SIG-M5 treated with dmso at 0.1 percent for 504 hours (cell line): ENCODE data around the gene NT5DC3.

Experiments used
- DNase-seq: peaks from one replicate; lab custom pipeline; 2025; ENCODE audit not compliant: unreplicated experiment; lab: John Stamatoyannopoulos, UW

Gene NT5DC3

DNA sequence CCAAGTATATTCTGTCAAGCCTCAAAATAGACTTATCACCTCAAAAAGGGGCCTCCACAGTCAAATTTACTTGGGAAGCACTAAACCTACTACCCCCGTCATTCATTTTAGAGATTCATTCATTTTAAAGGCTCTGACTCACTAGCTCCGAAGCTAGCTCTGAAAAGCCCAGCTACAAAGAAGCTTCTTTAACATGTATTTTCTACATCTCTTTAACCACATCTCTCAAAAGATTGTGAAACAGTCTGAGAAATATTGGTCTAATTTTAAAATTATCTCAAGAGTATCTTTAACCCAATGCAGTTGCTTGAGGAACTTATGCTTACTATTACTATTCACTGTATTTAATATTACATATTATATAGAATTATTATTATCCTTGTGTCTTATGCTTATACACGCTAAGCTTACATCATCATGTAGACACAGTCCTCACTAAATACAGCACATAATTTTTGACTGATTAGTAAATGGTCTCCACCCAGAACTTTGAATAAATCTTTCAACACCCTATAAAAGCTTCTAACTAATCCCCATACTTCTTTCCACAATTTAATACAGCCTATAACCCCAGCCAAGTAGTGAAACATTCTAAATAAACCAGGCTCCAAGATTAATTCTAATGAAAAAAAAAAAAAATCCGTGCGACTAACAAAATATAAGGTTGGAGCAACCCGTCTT, 7.8 kb downstream of the NT5DC3 start:
- peak; percentile 76 for DNase-seq

DNA sequence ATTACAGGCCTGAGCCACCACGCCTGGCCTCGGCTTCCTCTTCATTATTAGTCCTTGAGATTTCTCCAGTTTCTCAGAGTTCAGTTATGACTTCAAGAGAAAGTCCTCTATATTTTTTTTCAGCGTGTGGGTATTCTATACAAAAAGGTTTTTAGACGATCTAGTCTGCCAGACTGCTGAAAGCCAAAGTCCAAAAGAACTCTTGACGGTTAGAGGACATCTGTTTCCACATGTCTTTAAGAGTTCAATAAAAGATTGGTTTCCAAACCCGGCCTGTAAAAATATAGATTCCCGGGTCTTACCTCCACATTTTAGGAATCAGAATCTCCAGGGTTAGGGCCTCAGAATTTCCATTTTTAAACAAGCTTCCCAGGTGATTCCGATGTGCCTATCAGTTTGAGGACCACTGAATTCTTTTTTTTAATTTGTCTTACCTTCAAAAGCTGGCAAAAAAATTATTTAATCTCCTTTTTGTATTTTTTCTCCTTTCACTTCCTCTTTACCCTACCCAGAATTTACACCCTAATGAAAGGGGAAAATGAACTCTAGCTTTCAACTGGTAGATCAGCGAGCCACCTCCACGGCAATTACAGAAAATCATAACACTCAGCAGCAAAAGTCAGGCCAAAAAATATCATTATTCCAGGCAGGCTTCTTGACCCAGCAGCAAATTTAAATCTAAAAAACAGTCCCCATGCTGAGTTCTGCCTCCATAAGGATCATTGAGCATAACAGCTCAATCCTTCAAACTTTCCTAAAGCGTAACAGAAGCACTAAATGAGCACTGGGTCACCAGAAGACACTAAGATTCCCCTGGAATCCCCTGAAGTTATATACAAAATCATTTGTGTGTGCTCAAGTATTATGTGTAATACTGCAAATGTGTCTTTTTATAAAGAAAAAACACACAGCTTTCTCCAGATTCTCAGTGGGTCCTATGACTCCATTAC, 8.7 kb downstream of the NT5DC3 start:
- DNase-seq: peak; percentile 36

DNA sequence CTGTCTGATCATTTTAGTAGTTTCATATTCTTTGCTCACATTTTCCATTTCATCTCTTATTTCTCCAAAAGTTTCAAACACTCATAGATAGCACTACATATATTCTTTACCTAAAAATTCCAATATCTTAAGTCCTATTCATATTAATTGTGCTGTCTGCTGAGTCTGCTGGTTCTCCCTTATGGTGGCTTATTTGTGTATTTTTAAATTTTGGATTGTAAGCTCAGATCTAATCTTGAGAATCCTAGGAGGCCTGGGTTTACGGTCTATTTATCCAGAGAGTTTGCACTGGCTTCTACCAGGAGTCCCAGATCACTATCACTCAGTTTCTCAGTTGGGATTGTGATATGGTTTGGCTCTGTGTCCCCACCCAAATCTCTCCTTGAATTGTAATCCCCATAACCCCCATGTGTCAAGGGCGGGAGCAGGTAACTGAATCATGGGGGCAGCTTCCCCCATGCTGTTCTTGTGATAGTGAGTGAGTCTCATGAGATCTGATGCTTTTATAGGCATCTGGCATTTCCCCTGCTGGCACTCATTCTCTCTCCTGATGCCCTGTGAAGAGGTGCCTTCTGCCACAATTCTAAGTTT, 10.2 kb downstream of the NT5DC3 start:
- DNase-seq: no peak

DNA sequence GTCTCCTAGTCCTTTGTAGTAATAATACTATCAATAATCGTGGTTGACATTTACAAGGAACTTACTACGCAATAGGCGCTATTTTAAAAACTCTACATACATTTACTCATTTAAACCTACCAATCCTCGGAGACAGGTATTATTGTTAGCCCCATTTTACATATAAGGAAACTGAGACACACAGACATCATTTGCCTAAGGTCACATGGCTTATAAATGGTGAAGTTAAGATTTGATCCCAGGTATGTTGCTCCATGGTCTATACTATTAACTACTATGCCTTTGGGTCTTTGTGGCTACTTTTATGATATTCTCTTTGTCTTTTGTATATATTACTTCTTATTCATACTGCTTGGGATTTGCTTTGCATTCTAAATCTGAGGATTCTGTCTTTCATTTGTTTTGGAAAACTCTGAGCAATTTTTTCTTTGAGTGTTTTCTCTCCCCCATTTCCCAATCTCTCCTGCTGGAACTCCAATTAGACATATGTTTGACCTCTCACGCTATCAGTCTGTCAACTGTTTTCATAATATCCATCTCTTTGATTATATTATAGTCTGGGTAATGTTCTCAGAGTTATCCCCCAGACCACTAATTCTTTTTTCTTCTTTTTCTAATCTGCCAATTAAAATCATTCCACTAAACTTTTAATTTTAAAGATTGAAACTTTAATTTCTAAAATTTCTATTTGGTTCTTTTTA, 10.9 kb downstream of the NT5DC3 start:
- DNase-seq: no peak

DNA sequence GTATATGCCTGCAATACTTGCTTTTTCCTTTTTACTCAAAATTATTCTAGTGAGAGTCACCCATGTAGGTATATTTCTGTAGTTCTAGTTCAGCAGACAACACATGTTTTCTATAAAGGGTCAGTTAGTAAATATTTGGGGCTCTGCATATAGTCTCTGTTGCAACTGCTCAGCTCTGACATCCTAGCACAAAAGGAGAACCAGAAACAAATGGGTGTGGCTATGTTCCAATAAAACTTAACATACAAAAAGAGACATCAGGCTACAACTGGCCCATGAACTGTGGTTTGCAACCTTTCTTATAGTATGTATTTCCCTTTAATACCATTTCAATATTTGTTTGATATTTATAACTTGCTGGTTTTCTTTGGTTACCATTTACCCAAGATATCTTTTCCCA, 11.9 kb downstream of the NT5DC3 start:
- peak; percentile 84 for DNase-seq

DNA sequence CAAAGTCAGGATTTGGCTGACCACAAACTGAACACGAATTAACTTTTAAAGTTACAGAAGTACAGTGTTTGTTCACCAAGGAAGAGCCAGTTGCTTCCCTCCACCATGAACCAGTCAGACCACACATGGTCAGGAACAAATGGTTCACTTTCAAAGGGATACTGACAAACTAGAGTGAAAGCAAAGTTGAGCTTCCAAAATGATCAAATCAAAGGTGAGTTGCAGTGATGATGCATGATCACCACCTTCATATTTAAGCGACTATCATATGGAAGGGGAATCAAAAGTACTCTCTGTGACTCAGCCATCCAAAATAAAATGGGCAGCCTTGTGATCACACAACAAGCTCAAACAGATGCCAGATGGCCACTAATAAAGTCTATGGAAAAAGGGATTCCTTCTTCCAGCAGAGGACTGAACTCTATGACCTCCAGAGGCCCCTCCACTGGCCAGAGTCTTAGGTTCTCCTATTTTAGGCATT, 13.1 kb downstream of the NT5DC3 start:
- no peak for DNase-seq

DNA sequence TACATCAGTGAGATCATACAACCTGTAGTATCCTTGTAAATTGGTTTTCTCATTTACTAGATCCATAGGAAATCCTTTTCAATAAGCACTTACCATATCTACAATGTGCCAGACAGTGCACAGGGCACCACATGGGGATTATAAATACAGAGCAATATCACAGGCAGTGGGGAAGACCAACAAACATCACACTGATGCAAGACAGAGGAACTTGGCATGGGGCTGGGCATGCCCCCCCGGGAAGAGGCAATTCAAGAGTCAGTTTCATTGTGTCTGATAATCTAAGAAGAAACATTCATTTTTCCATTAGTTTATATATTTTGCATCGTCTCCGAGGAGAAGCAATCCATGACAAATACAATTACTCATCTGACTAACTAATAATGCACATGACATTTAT, 16.2 kb downstream of the NT5DC3 start:
- DNase-seq: no peak

DNA sequence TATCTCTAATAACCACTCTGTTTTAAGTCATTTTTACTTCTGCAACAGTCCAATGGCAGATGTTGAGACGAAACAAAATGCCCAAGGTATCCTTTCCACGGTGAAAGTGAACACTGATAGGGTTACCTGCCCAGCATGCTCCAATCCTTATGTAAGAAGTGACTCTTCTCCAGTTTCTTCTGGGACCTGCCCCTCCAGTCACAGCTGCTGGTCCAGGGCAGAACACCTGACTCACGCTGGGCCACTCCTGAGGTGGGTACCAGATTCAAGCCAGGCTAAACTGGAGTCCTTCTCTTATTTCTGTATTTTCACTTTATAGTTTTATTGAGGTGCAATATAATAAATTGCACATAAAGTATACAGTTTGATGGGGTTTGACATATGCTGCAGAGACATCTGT, 16.7 kb downstream of the NT5DC3 start:
- no peak for DNase-seq

DNA sequence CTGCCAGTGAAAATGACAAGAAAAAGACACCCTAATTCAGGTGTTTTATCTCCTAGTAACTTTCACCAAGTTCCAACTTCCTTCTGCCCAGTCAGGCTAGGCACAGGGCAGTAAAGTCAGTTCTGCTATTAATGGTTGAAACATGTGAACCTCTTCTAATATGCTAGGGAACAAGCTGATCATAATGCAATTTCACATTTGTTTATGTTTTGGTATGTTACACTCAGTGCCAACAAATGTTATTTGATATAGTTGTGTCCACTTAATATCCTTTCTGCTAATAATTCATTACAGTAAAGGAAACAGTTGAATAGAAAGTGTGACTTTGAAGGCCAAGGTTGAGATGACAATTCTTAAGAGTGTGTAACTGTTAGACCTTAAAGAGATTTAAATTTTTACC, 17.2 kb downstream of the NT5DC3 start:
- DNase-seq: no peak

DNA sequence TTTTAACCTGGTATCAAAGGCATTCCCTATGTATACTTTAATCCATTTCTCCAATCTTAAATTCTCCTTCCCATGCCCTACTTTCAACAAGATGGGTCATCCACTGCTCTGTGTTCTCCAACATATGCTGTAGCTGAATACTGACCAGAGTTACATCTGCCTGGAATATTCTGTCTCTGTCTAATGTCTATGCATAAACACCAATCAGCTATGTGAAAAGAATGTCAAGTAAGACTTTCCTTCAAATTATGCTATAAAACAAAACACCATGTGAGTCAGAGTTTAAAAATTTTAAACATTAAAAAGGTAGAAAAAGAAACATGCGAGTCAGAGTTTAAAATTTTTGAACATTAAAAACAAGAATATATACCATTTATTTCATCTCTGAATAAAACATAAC, 19.3 kb downstream of the NT5DC3 start:
- no peak for DNase-seq

DNA sequence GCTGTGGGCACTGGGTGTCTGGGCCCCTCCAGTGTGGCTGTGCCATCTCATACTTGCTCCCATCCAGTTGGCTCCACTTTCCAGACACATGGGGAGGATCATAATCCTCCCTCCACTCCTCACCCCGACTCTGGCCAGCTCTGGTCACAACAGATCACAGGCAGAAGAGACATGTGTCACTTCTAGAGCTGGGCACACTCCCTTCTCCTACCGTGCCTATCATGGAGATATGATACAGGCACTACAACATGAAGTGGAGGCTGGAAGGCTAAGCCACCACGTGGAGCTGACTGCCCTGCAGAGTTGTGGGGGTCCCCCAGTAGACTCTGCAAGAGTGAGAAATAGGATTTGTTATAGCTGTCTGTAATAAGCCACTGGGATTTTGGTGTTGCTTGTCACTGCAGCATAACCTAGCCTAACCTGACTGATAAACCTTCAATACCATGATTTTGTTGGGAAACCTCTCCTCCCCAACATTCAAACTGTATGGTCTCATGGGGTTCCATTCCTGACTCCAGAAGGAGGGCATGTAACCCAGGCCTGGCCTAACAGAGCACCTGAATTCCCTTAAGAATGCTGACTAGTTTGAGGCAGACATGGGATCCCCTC, 20.0 kb downstream of the NT5DC3 start:
- DNase-seq: no peak

DNA sequence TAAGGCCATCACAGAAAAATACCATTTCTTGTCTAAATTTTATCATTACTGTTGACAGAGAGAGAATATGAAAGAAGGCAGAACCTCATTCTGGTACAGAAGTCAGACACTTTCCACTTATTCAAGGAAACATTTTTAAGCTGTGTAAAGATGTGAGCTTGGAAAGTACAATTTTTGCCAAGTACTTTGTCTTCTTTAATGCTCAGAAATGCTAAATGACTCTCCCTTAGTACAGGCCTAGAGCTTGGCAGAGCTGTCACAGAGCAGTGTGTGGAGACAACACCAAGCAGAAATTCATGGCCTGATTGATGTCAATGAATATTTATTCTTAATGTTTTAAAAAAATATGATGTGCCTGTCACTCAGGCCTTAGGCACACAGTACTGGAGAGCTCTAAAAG, 20.7 kb downstream of the NT5DC3 start:
- no peak for DNase-seq

DNA sequence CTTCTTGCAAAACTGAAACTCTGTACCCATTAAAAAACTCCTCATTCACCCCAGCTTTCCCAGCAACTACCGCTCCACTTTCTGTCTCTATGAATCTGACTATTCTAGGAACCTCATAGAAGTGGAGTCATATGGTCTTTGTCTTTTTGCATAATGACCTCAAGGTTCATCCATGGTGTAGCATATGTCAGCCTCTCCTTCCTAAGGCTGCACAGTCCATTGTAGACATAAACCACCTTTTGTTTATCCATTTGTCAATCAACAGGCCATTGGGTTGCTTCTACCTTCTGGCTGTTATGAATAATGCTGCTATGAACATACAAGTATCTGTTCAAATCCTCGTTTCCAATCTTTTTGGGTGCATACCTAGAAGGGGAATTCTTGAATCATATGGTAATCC, 21.1 kb downstream of the NT5DC3 start:
- DNase-seq: no peak

DNA sequence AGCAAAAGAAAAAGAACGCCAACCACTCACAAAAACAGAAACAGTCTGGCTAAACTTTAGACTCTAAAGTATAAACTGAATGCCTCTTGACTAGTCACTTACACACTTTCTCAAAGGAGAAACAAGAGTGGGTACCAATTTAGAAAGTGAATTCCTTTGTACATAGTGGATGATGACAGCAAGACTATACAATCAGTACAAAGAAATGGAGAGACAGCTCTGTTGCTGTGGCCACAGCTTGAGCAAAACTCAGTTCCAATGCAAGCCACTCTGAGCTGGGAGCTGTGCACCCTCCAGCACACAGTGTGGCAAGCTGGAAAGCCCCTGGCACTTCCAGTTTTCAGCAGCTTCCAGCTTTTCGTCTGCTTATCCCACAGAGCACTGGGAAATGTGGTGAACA, 21.7 kb downstream of the NT5DC3 start:
- no peak for DNase-seq

DNA sequence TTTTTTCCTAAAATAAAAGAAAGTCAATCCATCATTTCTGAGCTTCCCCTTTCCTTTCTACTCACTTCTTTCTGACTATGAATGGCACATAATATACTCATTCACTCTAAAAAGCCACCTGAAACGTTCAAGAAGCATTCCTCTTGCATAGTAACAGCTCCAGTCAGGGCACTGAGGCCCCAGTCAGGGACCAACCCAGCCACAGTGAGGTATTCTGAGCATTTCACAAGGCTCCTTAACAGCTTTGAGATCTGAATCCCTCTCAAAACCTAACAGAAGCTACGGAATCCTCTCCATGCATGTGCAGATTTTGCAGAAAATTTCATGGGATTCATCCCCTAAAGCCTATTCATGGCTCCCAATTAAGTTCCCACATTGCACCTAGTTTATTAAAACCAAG, 23.2 kb downstream of the NT5DC3 start:
- no peak for DNase-seq

DNA sequence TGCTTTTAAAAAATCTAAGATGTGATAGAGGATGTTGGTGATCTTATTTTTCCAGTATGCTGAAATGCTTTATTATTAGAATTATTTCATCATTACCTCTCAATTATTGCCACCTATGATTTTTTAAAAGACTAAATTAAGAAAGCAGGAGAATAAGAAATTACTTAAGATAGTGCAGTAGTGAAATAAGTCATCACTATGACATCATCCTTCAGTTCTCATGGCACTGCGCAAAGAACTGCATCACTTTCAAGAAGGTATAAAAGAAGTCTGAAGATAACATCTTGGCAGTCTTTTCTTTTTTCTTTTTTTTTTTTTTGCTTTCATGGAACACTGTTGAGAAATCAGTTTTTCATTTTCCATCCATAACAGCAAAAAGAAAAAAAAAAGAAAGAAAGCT, 24.4 kb downstream of the NT5DC3 start:
- no peak for DNase-seq

DNA sequence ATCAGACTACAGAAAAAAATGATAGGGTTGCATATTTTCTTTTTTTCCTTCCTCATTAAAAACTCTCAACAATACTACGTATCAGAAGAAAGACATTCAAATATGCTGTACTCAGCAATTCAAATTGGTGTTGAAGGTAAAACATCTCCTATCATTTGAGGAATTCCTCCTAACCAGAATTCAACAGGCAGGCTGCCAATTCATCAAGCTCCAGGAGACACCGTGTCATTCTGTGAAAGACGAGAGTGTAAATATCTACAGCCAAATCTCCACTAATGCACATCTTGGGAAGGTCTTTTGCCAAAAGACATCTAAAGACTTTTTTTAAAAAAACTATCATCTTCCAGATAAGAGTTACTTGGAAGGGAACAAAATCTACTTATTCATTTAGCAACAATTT, 26.6 kb downstream of the NT5DC3 start:
- no peak for DNase-seq

DNA sequence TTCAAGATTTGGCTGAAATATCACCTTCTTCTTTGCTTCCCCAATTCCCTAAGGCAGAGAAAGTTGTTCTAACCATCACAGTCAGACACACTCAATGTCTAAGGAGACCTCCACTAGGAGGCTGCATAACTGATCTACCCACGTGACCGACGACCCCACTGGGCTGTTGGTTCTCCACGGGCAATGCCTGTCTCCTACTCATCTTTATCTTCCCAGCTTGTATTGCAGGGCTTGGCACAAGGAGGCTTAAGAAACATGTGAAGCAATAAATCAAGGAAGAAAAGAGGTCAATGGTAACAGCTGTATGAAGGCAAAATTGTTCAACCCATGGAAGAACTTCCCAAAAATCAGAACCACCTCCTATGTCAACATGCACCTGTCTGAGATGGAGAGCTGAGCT, 27.1 kb downstream of the NT5DC3 start:
- no peak for DNase-seq

DNA sequence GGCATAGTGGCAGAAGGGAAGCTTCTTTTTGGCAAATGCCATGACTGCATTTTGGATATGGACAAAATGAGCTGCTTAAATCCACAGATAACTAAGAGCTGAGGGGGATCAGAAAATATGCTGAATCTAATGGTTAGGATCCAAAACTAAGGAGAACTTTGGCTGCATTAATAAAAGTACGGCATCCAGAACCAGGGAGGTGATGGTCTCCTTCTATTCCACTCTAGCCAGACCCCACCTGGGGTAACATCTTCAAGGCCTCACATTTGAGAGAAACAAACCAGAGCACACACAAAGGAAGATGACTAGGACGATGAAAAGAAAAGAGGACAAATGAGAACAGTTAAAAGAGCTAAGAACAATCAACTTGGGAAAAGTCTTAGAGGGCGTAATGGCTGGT, 27.6 kb downstream of the NT5DC3 start:
- no peak for DNase-seq

DNA sequence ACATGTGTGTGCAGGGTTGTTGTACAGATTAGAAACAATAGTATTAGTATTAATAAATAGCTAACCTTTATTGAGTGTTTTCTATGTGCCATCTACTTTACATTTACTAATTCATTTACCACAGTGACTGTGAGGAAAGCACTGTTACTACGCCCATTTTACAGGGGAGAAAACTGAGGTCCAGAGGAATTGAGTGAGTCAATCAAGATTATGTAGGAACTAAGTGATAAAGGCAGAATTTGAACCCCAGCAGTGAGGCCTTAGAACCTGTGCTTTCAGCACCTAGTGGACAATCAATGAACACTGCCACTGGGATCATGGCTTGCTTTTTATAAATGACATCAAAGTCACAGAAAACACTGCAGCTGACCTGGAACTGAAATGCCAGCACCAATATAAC, 28.2 kb downstream of the NT5DC3 start:
- DNase-seq: no peak

DNA sequence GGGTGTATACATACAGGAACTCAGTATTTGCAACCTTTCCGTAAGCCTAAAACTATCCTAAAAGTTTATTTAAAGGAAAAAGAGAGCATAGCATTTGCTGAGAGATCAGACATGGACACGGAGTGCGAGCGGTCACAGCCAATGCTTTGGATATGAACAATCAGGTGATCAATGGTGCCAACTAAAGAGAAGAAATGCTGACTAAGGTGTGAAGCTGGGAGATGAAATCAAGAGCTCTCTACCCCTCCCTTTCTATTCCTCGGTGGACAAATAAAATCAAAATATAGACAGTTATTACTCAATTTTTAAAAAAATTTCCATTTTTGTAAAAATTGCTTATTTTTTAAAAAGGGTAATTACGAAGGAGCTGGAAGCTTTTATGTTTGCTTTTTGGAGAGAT, 29.2 kb downstream of the NT5DC3 start:
- no peak for DNase-seq
